ENCODE measurements around the gene AGPAT3.
A peak's percentile ranks its signal among the peaks of the same experiment; 100 is the strongest.

Gene AGPAT3

DNA sequence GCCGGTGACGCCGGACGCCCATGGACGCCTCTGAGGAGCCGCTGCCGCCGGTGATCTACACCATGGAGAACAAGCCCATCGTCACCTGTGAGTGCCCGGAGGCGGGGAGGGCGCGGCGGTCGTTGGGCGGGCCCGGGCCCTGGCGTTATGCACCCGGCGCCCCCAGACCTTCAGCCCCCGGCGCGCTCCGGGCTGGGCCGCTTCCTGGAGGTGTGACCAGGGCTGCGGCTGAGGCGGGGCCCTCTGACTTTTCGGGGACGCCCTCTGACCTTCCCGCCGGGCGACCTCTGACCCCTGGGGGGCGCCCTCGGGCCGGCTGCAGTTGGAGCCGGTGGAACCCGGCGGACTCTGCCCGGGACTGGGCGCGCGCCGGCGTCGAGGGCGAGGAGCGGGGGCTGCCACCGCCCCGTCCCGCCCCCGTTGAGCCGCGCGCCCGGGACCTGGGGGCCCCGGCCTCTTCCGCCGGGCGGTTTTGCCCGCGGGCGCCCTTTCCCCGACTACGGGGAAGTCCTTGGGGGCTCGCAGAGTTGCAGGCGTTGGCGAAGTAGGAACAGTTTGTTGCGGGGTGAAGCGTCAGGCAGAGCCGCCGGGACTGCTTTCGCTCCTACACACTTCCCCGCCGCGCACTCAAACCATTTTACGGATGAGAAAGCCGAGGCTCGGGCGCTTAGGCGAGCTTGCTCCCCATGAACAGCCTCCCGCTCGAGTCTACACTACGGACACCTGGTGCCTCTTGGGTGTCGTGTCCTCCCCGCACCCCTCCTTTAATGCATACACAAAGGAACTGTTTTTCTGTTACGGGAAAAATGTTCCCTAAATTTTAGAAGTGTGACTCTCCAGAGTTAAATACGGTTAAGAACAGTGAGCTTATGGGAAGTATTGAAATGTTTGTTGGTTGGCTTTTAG lies 147.7 kb downstream of the AGPAT3 start:
- no peaks in the 10 kb centered on the region for H3K36me3 ChIP-seq (ENCODE audit: control insufficient read depth, insufficient read depth, low read length)
- H3K27me3 ChIP-seq (ENCODE audit: control insufficient read depth, insufficient read depth, low read length) = no peaks in the 10 kb centered on the region
- peak overlapping the region; percentile 83 for H3K4me3 ChIP-seq (ENCODE audit: low read depth, low read length)
- H3K9me3 ChIP-seq (ENCODE audit: control insufficient read depth, insufficient read depth, low read length) = no peaks in the 10 kb centered on the region
- peak overlapping the region; percentile 84 for H3K9ac ChIP-seq (ENCODE audit: low read depth, low read length)
- peaks cover 6% of the 10 kb centered on the region for H3K4me1 ChIP-seq (ENCODE audit: control insufficient read depth, insufficient read depth, low read length)

GRCh38 chr21:44013380-44014088 lies 148.5 kb downstream of the AGPAT3 start:
- Histone ChIP-seq H3K9me3 (ENCODE audit: control insufficient read depth, insufficient read depth, low read length) (no peaks in the 10 kb centered on the region), H3K9ac (ENCODE audit: low read depth, low read length) (peak overlapping the region; percentile 4), H3K27me3 (ENCODE audit: control insufficient read depth, insufficient read depth, low read length) (no peaks in the 10 kb centered on the region), H3K36me3 (ENCODE audit: control insufficient read depth, insufficient read depth, low read length) (no peaks in the 10 kb centered on the region), H3K4me3 (ENCODE audit: low read depth, low read length) (peak overlapping the region; percentile 83), H3K4me1 (ENCODE audit: control insufficient read depth, insufficient read depth, low read length) (peaks cover 6% of the 10 kb centered on the region)

DNA sequence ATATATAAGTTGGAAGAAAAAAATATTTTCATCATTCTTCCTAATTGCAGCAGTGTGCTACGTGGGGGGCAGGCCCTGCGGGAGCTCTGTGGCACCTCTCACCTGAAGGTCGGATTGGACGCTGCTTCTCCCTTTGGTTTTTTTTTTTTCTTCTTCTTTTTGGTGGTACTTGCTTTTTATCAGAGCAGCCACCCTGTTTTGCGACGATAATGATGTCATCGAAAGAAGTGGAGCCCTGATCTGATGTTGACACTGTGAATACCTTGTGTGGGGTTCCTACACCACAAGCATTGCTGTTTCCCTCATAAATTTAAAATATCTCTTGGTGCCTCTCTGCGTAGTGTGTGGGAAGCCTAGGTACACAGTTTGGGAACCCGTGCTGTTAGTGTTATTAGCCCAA lies 152.6 kb downstream of the AGPAT3 start:
- Histone ChIP-seq H3K36me3 (ENCODE audit: control insufficient read depth, insufficient read depth, low read length) (no peaks in the 10 kb centered on the region), H3K27me3 (ENCODE audit: control insufficient read depth, insufficient read depth, low read length) (no peaks in the 10 kb centered on the region), H3K4me1 (ENCODE audit: control insufficient read depth, insufficient read depth, low read length) (peaks cover 13% of the 10 kb centered on the region), H3K4me3 (ENCODE audit: low read depth, low read length) (no peak overlapping the region), H3K9me3 (ENCODE audit: control insufficient read depth, insufficient read depth, low read length) (no peaks in the 10 kb centered on the region), H3K9ac (ENCODE audit: low read depth, low read length) (no peak overlapping the region)

- Histone ChIP-seq H3K4me1 (ENCODE audit: control insufficient read depth, insufficient read depth, low read length) (peaks cover 13% of the 10 kb centered on the region), H3K27me3 (ENCODE audit: control insufficient read depth, insufficient read depth, low read length) (no peaks in the 10 kb centered on the region), H3K36me3 (ENCODE audit: control insufficient read depth, insufficient read depth, low read length) (no peaks in the 10 kb centered on the region), H3K9me3 (ENCODE audit: control insufficient read depth, insufficient read depth, low read length) (no peaks in the 10 kb centered on the region), H3K9ac (ENCODE audit: low read depth, low read length) (no peak overlapping the region), H3K4me3 (ENCODE audit: low read depth, low read length) (no peak overlapping the region)
Measured at GRCh38 chr21:44018127-44018526, 153.1 kb downstream of the AGPAT3 start.

GRCh38 chr21:44018813-44019567 lies 154.0 kb downstream of the AGPAT3 start:
- Histone ChIP-seq H3K9me3 (ENCODE audit: control insufficient read depth, insufficient read depth, low read length) (no peaks in the 10 kb centered on the region), H3K9ac (ENCODE audit: low read depth, low read length) (no peak overlapping the region), H3K4me1 (ENCODE audit: control insufficient read depth, insufficient read depth, low read length) (peaks cover 7% of the 10 kb centered on the region), H3K27me3 (ENCODE audit: control insufficient read depth, insufficient read depth, low read length) (no peaks in the 10 kb centered on the region), H3K36me3 (ENCODE audit: control insufficient read depth, insufficient read depth, low read length) (no peaks in the 10 kb centered on the region), H3K4me3 (ENCODE audit: low read depth, low read length) (no peak overlapping the region)

- H3K4me3 ChIP-seq (ENCODE audit: low read depth, low read length) = no peak overlapping the region
- peaks cover 7% of the 10 kb centered on the region for H3K4me1 ChIP-seq (ENCODE audit: control insufficient read depth, insufficient read depth, low read length)
- no peaks in the 10 kb centered on the region for H3K9me3 ChIP-seq (ENCODE audit: control insufficient read depth, insufficient read depth, low read length)
- H3K9ac ChIP-seq (ENCODE audit: low read depth, low read length) = no peak overlapping the region
- no peaks in the 10 kb centered on the region for H3K27me3 ChIP-seq (ENCODE audit: control insufficient read depth, insufficient read depth, low read length)
- H3K36me3 ChIP-seq (ENCODE audit: control insufficient read depth, insufficient read depth, low read length) = no peaks in the 10 kb centered on the region
Measured at GRCh38 chr21:44019568-44019958, 154.5 kb downstream of the AGPAT3 start.

DNA sequence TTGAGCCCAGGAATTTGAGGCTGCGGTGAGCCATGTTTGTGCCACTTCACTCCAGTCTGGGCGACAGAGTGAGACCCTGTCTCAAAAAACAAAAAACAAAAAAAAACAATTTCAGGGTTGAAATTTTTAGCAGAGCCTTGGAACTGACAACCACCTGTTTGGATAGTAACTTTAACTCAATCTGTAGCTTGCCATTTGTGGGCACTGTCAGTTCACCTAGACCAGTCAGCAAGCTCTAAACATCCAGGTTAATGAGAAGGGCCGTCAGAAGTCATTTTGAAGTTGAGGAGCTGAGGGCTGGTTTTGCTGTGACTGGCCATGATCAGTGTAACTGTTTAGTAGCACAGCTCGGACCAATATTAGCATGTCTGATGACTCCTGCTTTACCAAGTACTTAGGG lies 155.5 kb downstream of the AGPAT3 start:
- peaks cover 12% of the 10 kb centered on the region for H3K4me1 ChIP-seq (ENCODE audit: control insufficient read depth, insufficient read depth, low read length)
- H3K9ac ChIP-seq (ENCODE audit: low read depth, low read length) = no peak overlapping the region
- H3K4me3 ChIP-seq (ENCODE audit: low read depth, low read length) = no peak overlapping the region
- no peaks in the 10 kb centered on the region for H3K27me3 ChIP-seq (ENCODE audit: control insufficient read depth, insufficient read depth, low read length)
- no peaks in the 10 kb centered on the region for H3K36me3 ChIP-seq (ENCODE audit: control insufficient read depth, insufficient read depth, low read length)
- no peaks in the 10 kb centered on the region for H3K9me3 ChIP-seq (ENCODE audit: control insufficient read depth, insufficient read depth, low read length)

DNA sequence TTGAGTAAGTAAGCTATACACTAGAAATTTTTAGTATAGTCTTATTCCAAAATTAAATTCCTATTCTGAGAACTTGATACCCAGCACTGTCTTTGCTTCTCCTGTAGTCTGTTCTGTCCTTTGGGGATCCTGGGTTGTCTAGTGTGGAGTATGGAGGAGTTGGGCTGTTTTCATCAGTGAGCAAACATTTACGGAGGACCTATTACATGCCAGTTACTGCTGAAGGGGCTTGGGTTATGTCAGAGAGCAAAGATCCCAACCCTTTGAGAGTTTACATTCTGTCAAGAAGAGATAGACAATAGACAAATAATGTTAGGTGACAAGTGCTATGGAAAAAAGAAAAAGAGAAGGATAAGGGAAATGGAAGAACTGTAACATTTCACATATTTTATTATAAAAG lies 156.0 kb downstream of the AGPAT3 start:
- no peak overlapping the region for H3K4me3 ChIP-seq (ENCODE audit: low read depth, low read length)
- H3K9me3 ChIP-seq (ENCODE audit: control insufficient read depth, insufficient read depth, low read length) = no peaks in the 10 kb centered on the region
- H3K27me3 ChIP-seq (ENCODE audit: control insufficient read depth, insufficient read depth, low read length) = no peaks in the 10 kb centered on the region
- H3K9ac ChIP-seq (ENCODE audit: low read depth, low read length) = no peak overlapping the region
- peaks cover 17% of the 10 kb centered on the region for H3K4me1 ChIP-seq (ENCODE audit: control insufficient read depth, insufficient read depth, low read length)
- H3K36me3 ChIP-seq (ENCODE audit: control insufficient read depth, insufficient read depth, low read length) = no peaks in the 10 kb centered on the region

GRCh38 chr21:44024257-44024656 lies 159.2 kb downstream of the AGPAT3 start:
- Histone ChIP-seq H3K9me3 (ENCODE audit: control insufficient read depth, insufficient read depth, low read length) (no peaks in the 10 kb centered on the region), H3K36me3 (ENCODE audit: control insufficient read depth, insufficient read depth, low read length) (no peaks in the 10 kb centered on the region), H3K4me1 (ENCODE audit: control insufficient read depth, insufficient read depth, low read length) (peaks cover 23% of the 10 kb centered on the region), H3K9ac (ENCODE audit: low read depth, low read length) (no peak overlapping the region), H3K27me3 (ENCODE audit: control insufficient read depth, insufficient read depth, low read length) (no peaks in the 10 kb centered on the region), H3K4me3 (ENCODE audit: low read depth, low read length) (no peak overlapping the region)

DNA sequence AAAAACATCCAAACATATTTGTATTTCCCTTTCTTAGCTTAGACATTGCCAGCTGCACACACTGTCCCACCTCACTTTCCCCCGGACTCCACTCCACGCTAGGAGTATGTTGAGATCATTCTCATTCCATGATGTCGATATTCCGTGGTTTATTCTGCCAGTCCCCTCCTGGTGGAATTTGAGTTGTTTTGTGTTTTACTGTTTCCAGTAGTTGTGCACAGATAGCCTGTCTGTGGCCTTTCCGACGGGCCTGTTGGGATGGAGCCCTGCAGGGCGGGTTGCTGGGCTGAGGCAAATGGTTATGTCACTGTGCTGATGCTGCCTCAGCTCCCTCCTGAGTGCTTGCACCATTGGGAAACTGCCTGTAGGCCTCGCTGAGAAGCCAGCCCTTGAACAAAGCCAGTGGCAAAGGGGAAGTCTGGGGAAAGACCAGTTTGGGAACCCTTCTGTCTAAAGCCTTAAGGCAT lies 159.9 kb downstream of the AGPAT3 start:
- H3K9me3 ChIP-seq (ENCODE audit: control insufficient read depth, insufficient read depth, low read length) = no peaks in the 10 kb centered on the region
- no peaks in the 10 kb centered on the region for H3K36me3 ChIP-seq (ENCODE audit: control insufficient read depth, insufficient read depth, low read length)
- H3K9ac ChIP-seq (ENCODE audit: low read depth, low read length) = no peak overlapping the region
- H3K4me3 ChIP-seq (ENCODE audit: low read depth, low read length) = no peak overlapping the region
- no peaks in the 10 kb centered on the region for H3K27me3 ChIP-seq (ENCODE audit: control insufficient read depth, insufficient read depth, low read length)
- H3K4me1 ChIP-seq (ENCODE audit: control insufficient read depth, insufficient read depth, low read length) = peaks cover 23% of the 10 kb centered on the region

GRCh38 chr21:44027607-44028286 lies 162.7 kb downstream of the AGPAT3 start:
- H3K4me3 ChIP-seq (ENCODE audit: low read depth, low read length) = no peak overlapping the region
- peaks cover 16% of the 10 kb centered on the region for H3K4me1 ChIP-seq (ENCODE audit: control insufficient read depth, insufficient read depth, low read length)
- H3K9ac ChIP-seq (ENCODE audit: low read depth, low read length) = no peak overlapping the region
- no peaks in the 10 kb centered on the region for H3K36me3 ChIP-seq (ENCODE audit: control insufficient read depth, insufficient read depth, low read length)
- no peaks in the 10 kb centered on the region for H3K9me3 ChIP-seq (ENCODE audit: control insufficient read depth, insufficient read depth, low read length)
- no peaks in the 10 kb centered on the region for H3K27me3 ChIP-seq (ENCODE audit: control insufficient read depth, insufficient read depth, low read length)

Data from iPS-15b (cell line).